Endometrial microvascular endothelial cells (primary cell): ENCODE measurements around the gene BMERB1. TPM values are rescaled to one million over a fixed set of nuclear protein-coding genes. Genes with fewer than 3 reads are reported as not detected.

ENCODE experiments used
- in situ Hi-C: cut with HindIII; loops from 2 replicates; pipeline ENCODE4 v1.10.0; 2017; ENCODE audit warnings: low sequenced_read_pairs, low pct_unique_long_range_greater_than_20kb; ENCODE audit errors: inconsistent ontology term
- total RNA-seq: library from RNA; depleted of rRNA; stranded (reverse); fragments of >200 nt; gene quantifications from one replicate; pipeline ENCODE4 v1.2.3, GENCODE V29; 2015; ENCODE audit errors: inconsistent ontology term

The BMERB1 gene
- total RNA-seq, 1 donor from 2014 or later = 28.4 TPM

GRCh38 chr16:15487336-15488284, 53.2 kb downstream of the BMERB1 start:
- in situ Hi-C loops = no loop called here

- in situ Hi-C loops = no loop called here
Measured at GRCh38 chr16:15489016-15489415, 54.6 kb downstream of the BMERB1 start.

GRCh38 chr16:15490123-15490711, 55.8 kb downstream of the BMERB1 start:
- in situ Hi-C loops = no loop called here

GRCh38 chr16:15491411-15491810, 57.0 kb downstream of the BMERB1 start:
- in situ Hi-C loops = no loop called here

- in situ Hi-C loops = no loop called here
Measured at GRCh38 chr16:15492091-15492740, 57.8 kb downstream of the BMERB1 start.

- in situ Hi-C loops = no loop called here
Measured at GRCh38 chr16:15493466-15494180, 59.2 kb downstream of the BMERB1 start.

- in situ Hi-C loops = no loop called here
Measured at GRCh38 chr16:15494236-15494635, 59.8 kb downstream of the BMERB1 start.

GRCh38 chr16:15495898-15496297, 61.5 kb downstream of the BMERB1 start:
- in situ Hi-C loops = no loop called here

- in situ Hi-C loops = no loop called here
Measured at GRCh38 chr16:15498427-15499175, 64.2 kb downstream of the BMERB1 start.

GRCh38 chr16:15502041-15502725, 67.8 kb downstream of the BMERB1 start:
- in situ Hi-C loops = no loop called here

GRCh38 chr16:15506441-15506840, 72.1 kb downstream of the BMERB1 start:
- in situ Hi-C loops = no loop called here

GRCh38 chr16:15507301-15507958, 73.0 kb downstream of the BMERB1 start:
- in situ Hi-C loops = no loop called here

- in situ Hi-C loops = no loop called here
Measured at GRCh38 chr16:15507959-15508627, 73.7 kb downstream of the BMERB1 start.

- in situ Hi-C loops = no loop called here
Measured at GRCh38 chr16:15509051-15509592, 74.7 kb downstream of the BMERB1 start.

- in situ Hi-C loops = no loop called here
Measured at GRCh38 chr16:15509593-15510535, 75.5 kb downstream of the BMERB1 start.

- in situ Hi-C loops = no loop called here
Measured at GRCh38 chr16:15510992-15511391, 76.6 kb downstream of the BMERB1 start.
